ENCODE data around the gene SLC13A1.

GRCh38 chr7:123190109-123190831, 9.5 kb downstream of the SLC13A1 start:
- TF ChIP-seq, protein P1, sequence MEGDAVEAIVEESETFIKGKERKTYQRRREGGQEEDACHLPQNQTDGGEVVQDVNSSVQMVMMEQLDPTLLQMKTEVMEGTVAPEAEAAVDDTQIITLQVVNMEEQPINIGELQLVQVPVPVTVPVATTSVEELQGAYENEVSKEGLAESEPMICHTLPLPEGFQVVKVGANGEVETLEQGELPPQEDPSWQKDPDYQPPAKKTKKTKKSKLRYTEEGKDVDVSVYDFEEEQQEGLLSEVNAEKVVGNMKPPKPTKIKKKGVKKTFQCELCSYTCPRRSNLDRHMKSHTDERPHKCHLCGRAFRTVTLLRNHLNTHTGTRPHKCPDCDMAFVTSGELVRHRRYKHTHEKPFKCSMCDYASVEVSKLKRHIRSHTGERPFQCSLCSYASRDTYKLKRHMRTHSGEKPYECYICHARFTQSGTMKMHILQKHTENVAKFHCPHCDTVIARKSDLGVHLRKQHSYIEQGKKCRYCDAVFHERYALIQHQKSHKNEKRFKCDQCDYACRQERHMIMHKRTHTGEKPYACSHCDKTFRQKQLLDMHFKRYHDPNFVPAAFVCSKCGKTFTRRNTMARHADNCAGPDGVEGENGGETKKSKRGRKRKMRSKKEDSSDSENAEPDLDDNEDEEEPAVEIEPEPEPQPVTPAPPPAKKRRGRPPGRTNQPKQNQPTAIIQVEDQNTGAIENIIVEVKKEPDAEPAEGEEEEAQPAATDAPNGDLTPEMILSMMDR (conservative IDR thresholded peaks at IDR 0.05; ENCODE audit: low read depth in 2 of 2): no peak
- TF ChIP-seq, protein P2, sequence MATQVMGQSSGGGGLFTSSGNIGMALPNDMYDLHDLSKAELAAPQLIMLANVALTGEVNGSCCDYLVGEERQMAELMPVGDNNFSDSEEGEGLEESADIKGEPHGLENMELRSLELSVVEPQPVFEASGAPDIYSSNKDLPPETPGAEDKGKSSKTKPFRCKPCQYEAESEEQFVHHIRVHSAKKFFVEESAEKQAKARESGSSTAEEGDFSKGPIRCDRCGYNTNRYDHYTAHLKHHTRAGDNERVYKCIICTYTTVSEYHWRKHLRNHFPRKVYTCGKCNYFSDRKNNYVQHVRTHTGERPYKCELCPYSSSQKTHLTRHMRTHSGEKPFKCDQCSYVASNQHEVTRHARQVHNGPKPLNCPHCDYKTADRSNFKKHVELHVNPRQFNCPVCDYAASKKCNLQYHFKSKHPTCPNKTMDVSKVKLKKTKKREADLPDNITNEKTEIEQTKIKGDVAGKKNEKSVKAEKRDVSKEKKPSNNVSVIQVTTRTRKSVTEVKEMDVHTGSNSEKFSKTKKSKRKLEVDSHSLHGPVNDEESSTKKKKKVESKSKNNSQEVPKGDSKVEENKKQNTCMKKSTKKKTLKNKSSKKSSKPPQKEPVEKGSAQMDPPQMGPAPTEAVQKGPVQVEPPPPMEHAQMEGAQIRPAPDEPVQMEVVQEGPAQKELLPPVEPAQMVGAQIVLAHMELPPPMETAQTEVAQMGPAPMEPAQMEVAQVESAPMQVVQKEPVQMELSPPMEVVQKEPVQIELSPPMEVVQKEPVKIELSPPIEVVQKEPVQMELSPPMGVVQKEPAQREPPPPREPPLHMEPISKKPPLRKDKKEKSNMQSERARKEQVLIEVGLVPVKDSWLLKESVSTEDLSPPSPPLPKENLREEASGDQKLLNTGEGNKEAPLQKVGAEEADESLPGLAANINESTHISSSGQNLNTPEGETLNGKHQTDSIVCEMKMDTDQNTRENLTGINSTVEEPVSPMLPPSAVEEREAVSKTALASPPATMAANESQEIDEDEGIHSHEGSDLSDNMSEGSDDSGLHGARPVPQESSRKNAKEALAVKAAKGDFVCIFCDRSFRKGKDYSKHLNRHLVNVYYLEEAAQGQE (IDR thresholded peaks at IDR 0.05; ENCODE audit: unreplicated experiment): no peak
- TF ChIP-seq CREB1 (CRISPR knock-in tag; IDR thresholded peaks at IDR 0.05; ENCODE audit: low read depth): no peak

Data from GM23338 (cell line).